GM18909 (cell line): Measurements from ENCODE around the gene PLCXD3.
A peak's percentile ranks its signal among the peaks of the same experiment; 100 is the strongest.

Experiments used
- ATAC-seq: cut with Tn5 transposase; IDR thresholded peaks from one replicate; pipeline ENCODE4 v1.9.1; 2021; ENCODE audit warnings: mild to moderate bottlenecking; ENCODE audit not compliant: unreplicated experiment, poor library complexity

PLCXD3 gene

DNA sequence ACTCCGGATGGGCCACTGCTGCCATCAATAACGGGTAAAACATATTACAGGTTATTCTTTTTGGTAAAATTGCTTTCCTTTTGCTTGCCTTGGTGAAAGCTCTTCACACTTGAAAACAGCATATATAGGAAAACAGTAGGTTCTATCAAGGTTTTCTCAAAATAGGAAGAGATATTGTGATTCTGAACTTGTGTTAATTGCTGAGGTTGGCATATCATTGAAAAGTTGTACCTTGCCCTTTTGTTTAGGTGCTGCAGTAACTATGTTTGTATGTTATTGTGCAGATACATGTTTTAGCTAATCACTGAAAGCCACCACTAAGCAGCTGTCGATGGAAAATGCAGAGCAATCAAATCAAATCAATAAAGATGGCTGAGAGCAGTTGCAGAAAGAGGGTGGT lies 219.1 kb downstream of the PLCXD3 start:
- ATAC-seq, result no peak

DNA sequence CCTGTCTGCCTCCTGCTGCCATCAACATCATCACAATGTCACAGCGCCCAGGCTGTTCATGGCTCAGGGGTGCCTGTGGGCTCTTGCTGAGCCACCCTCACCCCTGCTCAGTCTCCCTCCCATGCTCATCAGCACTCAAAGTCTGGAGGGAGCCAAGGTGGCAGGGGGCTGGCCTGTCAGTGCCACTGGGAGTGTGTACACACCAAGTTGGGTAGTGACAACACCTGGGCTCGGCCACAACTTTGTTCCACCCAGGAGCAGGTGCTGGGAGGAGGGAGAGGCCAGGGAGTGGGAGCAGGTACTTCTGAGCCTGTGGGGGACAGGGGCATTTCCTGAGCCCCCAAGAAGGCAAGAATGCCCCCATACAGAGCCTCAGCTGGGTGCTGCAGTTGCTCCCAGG lies 219.6 kb downstream of the PLCXD3 start:
- ATAC-seq, result no peak

DNA sequence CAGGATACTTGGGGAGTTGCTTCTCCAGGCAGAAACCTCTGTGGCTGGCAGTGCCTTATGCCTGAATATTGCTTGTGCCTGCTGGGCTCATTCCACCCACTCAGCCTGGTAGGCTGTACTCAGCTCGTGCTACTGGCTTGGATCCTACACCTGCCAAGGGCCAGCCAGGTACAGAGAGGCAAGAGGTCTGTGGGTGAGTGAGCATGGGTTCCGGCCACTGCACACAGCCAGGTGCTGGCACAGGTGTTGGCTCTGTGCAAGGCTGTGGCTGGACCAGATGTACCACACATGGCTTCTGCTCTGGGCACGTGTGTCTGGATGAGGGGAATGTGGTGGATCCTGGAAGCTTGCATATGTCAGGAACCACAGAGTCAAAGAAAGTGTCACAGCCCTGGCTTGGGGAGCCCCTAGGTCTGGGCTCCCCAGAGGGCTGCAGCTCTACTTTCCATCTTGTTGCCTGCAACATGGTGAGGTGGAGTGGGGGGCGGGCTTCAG lies 220.4 kb downstream of the PLCXD3 start:
- no peak for ATAC-seq

DNA sequence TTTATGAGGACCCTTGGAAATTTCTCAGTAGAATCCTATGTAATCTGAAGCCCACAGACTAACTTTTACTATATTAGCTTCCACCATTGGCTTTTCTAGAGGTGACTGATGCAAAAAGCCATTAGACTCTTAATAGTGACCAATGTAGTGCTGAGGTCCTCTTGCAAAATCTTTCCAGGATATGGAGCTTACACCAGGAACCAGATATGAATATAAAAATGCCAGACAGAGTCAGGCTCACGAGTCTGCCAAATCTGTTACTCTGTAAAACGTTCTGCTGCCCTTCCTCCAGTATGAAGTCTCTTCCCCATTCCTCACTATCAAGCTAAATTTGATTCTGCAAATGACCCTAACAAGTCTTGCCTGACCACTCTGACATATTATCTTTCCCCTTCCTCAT lies 223.7 kb downstream of the PLCXD3 start:
- no peak for ATAC-seq

DNA sequence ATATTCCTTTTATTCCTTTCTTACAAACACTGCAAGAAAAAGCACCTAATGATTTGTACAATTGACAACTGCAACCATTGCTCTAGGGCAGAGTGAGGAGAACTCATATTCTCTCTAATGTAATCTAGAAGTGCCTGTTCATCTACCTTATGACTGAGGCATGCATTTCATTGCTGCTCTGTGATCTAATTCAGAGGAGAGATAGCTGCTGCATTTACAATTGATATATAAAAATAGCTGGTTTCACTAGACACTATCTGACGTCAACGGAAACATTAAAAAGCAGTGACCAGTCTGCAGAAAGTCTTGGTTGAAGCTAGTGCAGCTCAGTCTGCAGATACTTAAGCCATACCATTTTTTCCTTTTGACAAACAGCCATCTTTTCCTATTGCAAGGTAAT lies 224.2 kb downstream of the PLCXD3 start:
- no peak for ATAC-seq

DNA sequence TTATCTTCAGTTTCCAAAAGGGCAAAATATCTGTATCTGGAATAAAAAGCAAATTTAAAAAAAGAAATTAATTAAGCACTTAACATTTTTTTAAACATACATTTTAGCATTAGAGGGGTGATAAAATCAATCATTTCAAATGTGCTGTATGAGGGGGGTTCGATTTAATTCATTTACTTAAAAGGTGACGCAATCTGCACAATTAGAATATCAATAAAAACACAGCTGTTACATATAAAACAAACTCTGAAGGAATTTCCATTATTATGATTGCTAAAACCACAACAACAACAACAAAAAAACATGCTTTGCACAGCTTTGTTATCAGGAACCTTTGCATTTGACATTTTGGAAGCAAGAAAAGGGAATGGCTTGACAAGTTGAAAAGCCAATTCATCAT lies 225.5 kb downstream of the PLCXD3 start:
- no peak for ATAC-seq

DNA sequence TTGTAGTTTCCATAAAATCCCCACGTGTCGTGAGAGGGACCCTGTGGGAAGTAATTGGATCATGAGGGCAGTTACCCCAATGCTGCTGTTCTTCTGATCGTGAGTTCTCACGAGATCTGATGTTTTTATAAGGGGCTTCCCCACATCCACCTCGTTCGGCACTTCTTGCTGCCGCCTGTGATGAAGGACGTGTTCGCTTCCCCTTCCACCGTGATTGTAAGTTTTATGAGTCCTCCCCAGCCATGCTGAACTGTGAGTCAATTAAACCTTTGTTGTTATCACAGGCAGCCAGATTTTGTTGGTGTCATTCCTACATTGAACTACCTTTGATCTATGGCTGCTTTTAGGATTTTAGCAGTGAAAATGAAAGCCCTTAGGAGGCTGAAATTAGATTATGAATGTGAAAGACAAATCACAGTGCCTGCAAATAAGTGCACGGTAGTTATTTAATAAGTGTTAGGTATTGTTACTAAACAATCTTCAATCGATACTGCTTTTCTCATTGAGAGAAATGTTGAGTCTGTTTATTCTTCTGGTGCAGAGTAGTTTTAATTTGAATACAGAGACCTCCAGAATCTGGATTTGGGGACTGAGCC lies 229.1 kb downstream of the PLCXD3 start:
- no peak for ATAC-seq

DNA sequence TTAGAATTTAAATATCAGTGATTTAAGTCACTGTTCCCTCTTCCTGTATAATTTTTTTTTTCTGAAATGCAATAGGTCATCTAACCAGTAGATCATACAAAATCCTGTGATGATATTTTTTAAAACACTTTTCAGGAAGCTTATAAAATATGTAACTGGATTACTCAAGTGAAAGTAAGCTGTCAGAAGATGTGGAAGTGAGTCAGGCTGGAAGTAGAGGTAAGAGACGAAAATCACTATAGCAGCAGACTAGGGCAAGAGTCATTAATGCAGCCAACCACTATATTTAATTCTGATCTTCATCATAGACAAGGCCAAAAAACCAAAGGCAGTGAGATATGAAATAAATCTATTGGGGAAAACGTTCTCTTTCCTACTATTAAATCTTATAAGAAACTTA lies 231.4 kb downstream of the PLCXD3 start:
- ATAC-seq, result no peak

DNA sequence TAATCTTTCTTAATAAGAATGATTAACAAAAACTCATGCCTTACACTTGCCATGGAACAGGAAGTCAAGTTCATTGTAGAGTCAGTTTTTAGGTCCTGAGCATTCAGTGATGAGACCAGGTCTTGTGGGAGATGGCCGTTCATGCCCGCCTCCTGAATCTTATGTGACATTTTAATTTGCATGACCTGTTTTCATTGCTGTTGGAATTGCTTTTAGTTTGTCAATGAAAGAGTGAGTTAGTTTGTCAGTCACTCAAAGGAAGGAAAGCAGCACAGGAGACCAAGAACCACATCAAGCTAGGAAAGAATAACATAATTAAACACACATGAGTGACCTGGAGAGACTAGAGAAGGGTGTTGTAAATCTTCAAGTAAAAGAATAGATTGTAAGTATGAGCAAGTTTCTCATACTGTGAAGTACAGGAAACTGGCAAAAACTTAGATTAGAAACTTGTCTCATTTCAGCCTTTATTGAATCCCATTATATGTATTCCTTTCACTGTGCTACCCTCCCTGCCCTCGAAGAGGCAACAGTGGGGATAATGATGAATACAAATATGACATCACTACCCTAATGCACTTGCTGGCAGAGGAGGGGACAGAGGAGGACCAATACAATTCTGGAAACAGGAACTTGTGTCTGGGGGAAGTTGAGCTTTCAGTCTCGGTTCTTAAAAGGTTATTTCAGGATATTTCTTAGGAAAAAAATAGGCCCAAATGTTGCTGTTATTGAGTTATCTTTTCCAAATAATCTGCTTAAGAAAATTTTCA lies 232.7 kb downstream of the PLCXD3 start:
- ATAC-seq, result no peak

DNA sequence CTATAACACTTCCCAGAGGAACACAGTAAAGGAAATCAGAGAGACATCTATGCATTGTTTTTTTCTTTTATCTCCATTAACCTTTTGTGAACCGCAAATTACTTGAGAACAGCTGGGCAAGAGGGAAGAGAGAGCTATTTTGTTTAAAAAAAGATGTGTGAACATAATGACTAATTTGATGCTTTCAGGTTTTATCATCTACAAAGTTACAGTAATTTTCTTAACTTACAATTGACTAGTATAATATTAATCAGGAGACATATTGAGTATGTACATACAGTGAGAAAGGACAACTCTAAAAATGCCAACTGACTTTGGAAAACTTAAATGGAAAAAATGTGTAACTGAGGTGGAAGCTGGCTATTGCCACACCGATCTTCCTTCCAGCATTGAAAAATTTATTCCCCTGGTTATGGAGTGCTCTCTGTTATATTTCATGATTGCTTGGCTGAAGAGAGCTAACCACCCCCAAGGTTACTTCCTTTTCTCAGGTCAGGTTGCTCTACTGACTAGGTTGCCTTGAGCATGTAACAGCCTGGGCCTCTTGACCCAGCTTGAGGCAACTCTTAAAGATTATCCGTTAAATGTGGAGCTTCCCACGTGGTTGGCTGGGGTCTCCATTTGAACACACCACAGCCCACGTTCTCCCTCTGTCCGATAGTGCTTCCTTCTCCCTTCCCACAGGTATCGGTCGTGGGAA lies 234.4 kb downstream of the PLCXD3 start:
- peak; percentile 70 for ATAC-seq

DNA sequence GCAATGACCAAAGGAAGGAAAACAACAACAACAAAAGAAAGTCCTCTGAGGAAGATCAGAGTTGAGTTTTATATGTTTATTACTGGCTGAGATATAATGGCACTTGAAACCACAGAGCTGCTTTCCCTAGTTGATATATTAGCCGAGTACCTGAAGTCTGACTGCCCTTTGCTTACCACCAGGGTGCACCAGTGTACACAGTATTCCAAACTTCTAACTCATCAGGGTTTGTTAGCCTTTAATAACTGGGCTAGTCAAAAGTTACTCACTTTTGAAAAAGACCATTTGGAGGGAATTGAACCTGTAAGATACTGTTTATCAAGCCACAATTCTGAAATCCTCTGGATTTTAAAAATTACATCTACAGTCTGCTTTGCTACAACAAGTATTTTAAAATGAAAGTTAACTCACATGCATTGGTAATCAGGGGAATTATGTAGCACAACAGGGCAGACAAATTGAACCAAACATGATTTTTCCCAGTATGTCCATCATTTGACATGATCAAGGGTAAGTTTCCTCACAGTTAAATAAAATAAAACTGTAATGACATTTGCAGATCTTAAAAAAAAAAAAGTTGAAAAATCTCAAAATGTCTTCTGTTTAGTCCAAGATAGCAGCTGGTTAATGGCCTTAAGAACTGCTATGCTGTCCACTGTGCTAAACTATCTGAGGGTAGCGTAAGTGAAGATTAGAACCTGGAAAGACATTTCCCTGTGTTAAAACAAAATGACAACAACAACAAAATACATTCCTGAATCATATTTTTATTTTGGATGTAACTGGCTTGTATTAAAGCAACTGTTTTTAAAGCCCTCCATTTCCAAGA lies 239.8 kb downstream of the PLCXD3 start:
- ATAC-seq, result peak; percentile 82

DNA sequence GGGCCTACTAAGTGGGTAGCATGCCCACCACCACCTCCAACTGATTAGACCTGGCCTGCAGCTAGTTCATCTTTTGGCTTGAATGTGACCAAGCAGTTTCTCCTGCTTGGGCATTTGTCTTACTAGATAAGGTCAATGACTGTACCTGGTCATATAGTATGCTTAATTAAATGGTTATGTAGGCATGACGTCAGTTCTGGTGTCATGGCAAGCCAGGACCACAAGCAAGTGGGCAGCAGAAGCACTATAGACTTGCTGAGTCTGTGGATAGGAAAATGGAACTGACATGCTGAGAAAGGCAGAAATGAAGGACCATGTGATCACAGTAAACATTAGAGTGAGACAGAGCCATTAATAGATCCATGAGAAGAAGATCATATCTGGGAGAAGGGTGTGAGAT lies 241.5 kb downstream of the PLCXD3 start:
- no peak for ATAC-seq

DNA sequence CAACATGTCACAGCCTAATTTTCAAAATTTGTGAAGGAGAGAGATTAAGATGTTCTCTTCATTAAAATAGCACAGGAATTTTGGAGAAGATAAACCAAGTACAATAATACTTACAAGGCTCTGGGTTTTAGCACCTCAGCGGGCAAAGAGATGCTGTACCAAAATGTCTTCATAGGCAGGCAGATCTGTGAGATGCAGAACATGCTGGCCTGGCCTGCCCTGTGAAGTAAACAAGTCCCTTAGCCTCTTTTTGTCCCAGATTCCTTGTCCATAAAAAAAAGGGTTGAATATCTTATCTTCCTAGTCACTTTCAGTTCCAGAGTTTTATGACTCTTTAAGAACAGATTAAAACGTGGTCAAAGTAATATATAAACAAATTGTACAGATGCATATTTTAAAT lies 244.0 kb downstream of the PLCXD3 start:
- no peak for ATAC-seq

DNA sequence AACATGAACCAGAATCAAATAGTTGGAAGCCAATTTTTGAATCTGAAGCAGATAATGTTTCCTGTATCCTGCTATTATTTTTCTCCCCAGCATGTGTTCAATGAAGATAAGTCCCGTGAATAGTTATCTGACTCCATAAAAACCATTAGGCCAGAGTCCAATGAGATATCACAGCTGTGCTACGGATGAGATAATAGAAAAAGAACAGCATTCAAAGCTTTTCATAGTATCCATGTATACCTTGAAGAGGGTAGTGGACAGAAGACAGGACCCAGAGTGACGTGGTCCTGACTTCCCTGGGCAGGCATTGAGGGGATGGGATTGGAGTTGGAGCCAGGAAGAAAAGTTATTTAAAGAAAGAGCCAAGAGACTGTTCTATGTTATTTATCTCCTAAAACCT lies 246.4 kb downstream of the PLCXD3 start:
- ATAC-seq, result no peak

DNA sequence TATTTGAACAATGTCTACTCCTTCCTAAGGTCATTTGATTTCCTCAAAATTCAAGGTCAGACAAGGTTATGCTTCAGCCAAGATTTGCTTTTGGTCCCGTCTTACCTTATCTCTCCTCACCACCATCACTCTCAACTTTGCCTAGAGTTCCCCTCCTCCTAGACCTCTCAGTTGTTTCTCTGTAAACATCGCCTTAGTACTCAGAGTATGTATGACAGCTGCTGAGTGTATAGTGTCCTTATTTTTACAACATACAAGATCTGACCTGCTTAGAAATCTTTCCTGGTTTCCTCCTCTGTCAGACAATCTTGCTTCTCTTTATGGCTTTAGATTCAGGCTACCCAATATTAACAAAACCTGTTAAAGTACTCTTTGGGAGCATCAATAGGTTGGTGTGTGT lies 247.1 kb downstream of the PLCXD3 start:
- ATAC-seq, result no peak
